Stimulated activated CD4-positive, alpha-beta T cell treated with anti-CD3 and anti-CD28 coated beads, Interleukin-15, amount 100 ng/mL, for 48 hours (primary cell): ENCODE measurements around the gene ANTXR1.
"Not testable (repeated sequence)": the region's sequence is repeated elsewhere in the genome, so short reads cannot be mapped to it uniquely, and the experiment has no call there.

Experiments used
- DNase-seq, 2 donors: peaks; one replicate each; pipeline ENCODE4 v3.0.0-alpha.2; 2020; ENCODE audit warnings: low read depth in 2 of 2

ANTXR1 gene

DNA sequence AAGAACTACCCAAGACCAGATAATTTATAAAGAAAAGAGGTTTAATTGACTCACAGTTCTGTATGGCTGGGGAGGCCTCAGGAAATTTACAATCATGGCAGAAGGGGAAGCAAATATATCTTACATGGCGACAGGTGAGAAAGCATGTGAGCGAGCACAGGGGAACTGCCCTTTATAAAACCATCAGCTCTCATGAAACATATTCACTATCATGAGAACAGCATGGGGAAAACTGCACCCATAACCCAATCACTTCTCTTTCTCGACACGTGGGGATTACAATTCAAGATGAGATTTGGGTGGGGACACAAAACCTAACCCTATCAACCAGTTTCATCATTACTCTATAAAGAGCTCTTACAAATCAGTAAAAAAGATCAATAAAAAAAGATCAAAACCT, 222.9 kb downstream of the ANTXR1 start:
- not testable (repeated sequence) for DNase-seq

DNA sequence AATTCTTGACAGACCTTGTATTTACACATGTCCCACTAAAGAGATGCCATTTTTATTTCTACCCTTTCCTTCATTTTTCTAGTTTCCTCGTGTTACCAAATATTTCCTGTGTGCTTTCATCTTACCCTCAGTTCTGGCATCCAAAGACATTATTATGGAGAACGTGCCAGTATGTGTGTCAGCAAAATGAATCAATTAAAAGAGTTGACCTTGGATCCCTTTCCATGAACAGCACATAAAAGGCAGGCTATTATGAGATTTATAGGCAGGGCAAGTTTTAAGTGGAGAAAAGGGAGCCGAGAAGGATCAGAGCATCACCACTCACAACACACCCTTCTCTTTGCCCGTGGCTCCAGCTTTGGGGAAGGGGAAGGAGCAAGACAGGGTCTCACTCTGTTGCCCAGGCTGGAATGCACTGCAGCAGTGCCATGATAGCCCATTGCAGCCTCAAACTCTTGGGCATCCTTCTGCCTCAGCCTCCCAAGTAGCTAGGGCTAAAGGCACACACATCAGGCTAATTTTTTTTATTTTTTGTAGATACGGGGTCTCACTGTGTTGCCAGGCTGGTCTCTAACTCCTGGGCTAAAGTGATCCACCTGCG, 224.2 kb downstream of the ANTXR1 start:
- no peak for DNase-seq

DNA sequence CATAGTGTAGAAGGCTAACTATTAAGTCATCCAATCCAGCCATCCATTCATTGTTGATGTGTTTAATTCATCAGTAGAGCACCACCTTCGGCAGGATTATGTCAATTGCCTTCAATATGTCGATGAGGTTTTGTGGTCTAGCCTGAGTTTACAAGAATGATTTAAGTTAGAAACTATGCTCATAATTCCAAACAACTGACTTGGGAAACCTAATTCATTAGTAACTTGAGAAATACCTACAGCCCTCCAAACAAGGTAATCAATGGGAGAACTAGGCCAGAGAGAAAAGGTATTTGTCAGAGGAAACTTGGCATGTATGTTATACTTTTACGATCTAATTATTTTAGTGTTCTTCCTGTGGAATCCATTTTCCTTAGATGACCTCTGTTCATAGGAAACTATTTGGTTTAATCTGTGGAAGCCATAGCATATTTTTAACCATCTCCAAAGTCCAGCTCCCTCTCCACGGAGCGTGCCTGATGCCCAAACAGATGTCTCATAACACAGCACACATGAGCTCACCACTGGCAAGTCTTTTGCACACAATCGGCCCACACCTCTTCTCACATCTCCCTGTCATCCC, 225.6 kb downstream of the ANTXR1 start:
- no peak for DNase-seq

DNA sequence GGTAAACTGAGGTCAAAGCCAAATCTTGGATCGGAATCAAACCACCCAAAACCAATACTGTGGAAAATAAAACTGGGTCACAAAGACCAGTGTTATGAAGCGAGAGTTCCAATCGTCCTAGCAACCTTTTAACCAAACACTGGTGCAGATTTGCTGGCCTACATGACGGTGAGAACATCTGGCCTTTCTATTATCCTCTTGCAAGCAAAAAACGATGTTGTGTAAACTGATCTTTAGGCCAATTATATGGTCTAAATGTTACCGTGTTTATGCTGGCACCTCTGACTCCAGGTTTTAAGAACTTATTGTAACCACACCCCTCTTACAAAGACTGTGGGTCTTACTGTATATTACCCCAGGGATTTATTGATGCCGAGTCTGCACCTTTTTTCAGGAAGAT, 228.1 kb downstream of the ANTXR1 start:
- DNase-seq: no peak

DNA sequence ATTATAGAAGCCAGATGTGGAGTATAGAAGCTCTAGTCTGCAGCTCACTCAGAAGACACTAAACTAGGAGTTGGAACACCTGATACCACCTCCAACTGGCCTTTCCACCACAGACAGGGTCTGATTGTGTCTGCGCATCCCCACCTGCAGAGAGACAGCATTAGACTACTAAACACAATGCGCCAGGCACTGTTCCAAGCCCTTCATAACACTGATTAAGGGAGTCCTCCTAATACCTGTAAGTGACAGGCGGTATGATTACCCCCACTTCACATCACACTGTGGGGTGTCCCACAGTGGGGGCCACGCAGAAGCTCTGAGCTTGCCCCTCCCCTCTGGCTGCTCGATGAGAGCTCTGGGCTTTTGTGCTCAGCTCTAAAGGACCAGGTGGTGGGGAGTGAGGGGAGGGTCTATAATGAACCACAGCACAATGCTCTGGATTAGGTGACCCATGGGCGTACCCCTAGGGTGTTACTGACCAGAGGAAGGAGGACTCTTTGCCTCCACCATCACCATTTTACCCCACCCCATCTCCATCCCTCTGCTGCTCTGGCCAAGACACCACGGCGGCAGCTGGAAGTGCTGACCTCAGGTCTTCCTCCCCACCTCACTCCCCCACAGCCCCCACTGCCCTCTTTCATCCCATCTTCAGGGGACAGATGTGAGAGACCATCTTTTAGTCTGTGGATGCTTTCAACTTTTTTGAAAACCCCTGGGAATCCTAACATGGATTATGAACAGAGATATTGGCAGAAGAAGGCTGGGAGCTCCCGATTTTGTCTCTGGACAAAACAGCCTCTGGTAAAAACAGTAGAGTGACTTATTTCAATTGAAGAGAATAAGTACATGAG, 228.9 kb downstream of the ANTXR1 start:
- DNase-seq: no peak

DNA sequence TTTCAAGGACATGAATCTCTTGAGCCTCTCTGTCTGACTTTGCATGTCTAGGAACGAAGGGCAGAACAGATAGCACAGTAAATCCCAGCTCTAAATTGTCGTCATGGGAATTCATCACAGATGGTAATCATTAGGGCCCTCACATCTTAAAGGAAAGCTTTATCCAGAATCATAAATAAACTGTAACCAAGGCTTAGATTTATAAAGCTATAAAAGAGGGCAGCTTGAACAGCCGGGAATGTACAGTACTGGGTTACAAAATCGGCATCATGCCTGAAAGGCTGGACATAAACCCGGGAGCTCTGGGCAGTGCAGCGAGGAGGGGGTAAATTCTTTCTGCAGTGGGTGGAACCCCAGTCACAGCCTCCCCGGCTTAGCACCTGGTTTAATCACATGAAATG, 229.7 kb downstream of the ANTXR1 start:
- no peak for DNase-seq

DNA sequence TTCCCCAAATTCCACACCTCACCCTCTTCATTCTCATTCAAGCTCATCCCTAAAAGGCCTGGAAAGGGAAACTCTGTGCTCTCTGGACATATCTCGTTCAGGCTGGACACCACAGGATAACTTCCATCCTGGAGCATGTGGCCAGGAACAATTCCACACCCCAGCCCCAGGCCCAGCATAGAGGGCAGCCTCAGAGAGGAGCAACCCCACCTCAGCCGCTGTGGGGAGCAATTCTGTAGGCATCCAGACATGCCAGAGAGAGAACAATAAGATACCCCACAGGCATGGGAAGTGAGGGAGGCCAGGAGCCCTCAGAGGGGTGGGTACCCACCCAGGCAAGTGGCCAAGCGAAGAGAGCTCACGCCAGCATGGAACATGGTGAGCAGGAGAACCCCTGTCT, 230.7 kb downstream of the ANTXR1 start:
- no peak for DNase-seq

DNA sequence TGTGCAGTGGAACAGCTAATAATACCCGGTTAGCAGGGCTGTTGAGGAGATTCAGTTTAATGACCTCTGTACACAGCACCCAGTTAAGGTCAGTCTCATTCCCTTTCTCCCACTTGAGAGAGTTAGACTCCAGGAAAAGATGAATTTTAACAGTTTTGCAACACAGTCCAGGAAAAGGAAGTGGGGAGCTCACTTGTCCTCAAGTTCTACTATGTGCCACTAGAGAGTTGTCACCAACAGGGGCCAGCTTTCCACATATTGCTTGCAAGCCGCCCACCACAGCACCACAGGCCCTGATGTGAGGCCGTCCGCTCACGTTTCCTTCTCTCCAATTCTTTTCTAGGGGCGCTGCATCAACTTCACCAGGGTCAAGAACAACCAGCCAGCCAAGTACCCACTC, 231.9 kb downstream of the ANTXR1 start:
- no peak for DNase-seq

DNA sequence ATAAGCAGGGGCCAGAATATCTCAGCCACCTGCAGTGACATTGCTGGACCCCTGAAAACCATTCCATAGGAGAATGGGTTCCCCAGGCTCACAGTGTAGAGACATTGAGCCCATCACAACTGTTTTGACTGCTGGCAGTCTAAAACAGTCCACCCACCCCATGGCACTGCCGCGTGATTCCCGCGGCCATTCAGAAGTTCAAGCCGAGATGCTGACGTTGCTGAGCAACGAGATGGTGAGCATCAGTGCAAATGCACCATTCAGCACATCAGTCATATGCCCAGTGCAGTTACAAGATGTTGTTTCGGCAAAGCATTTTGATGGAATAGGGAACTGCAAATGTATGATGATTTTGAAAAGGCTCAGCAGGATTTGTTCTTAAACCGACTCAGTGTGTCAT, 234.6 kb downstream of the ANTXR1 start:
- DNase-seq: no peak

DNA sequence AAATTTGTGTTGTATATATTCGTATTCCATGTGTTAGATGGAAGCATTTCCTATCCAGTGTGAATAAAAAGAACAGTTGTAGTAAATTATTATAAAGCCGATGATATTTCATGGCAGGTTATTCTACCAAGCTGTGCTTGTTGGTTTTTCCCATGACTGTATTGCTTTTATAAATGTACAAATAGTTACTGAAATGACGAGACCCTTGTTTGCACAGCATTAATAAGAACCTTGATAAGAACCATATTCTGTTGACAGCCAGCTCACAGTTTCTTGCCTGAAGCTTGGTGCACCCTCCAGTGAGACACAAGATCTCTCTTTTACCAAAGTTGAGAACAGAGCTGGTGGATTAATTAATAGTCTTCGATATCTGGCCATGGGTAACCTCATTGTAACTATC, 235.3 kb downstream of the ANTXR1 start:
- DNase-seq: no peak

DNA sequence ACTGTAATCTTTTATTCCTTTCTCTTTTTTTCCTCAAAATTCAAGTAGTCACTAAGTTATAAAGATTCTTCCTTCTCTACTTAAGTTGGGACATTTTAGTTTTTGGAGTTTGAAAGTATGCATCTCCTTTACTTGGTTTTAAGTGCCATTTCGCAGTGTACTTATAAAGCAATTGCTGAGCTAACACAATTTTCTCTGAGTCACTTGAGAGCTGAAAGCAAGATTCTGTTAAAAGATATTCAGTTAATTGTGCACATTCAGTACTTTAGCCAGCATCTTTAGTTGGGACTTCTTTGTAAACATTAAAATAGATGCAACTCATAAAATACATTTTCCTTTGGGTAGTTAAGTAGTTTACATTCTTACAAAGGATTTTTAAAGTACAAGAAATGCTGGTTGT, 238.0 kb downstream of the ANTXR1 start:
- DNase-seq: no peak

DNA sequence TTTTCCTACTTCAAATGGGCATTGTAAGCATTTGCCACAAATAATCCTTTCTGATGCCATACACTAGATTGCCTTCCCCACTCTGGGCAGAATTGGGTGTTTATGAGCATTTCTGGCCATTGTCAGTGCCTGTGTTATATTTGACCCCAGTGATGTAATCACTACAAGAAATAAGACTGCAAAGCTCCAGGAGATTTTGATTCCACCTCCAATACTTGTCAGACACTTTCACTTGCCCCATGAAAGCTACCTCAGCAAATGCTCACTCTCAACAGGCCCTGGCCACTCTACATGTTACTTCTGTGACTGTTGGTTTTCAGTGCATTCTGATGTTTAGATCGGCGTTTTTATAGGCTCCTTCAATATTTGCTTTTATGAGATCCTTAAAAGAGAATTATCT, 239.0 kb downstream of the ANTXR1 start:
- no peak for DNase-seq

DNA sequence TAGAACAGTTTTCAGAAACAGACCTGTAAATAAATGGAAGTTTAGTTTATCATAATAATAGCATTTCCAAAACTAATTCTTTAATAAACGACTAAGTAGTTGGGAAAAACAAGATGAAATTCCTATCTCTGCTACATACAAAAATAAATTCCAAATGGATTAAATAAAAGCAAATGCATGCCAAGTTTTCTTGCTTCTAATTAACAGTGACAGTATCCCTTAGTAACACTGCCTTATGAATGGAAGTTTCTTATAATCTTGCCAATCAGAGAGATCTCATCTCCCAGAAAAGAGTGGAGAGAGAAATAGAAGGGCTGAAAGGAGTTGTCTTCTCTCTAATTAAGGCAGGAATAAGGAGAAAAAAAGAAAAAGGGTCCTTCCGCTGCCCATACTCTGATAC, 240.1 kb downstream of the ANTXR1 start:
- DNase-seq: no peak

DNA sequence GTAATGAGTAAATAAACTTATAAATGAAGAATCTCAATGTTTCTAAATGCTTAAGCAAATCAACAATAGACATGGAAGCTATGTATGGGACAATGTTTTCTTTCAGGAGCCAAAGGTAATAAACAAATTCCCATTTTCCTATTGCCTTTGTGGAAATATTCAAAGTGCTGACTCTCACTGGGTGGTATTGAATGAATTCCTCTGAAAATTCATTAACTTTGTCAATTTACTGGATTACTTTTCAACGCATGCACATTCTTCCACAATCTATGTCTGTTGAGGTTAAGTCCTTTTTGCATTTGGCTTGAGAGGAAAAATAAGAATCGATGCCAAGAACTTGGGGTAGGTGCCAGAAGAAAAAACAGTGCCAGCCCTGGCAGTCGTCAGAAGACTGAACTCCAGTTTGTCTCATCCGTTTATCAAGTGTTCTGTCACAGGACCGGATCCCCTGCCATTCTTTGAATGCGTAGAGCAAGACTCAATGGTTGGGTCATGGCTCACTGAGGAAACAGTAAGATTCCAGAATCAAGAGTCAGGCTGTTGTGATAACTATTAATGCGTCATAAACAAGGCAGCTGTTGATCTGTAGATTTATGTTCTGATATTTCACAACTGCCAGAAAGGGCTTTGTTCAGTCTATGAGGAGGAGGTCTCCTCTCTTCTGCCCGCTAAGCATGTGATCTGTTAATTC, 240.8 kb downstream of the ANTXR1 start:
- DNase-seq: no peak

DNA sequence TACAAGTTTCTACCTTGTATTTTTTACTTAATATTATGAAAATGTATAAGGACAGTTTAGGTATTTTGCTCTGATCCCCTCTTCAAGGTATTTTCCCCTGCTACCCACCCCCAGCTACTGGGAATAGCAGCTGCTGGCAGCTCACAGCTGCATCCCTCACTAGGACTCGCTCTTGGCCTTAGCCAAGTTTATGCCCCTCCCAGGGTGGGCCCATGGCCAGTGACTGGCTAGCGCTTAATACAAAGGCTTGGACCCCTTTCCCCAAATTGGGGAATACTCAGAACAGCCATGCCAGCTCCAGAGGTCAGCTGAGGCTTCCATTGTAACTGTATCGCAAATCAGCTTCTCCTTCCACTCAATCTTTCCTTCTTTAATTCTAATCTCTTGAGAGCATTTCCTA, 242.8 kb downstream of the ANTXR1 start:
- DNase-seq: no peak

DNA sequence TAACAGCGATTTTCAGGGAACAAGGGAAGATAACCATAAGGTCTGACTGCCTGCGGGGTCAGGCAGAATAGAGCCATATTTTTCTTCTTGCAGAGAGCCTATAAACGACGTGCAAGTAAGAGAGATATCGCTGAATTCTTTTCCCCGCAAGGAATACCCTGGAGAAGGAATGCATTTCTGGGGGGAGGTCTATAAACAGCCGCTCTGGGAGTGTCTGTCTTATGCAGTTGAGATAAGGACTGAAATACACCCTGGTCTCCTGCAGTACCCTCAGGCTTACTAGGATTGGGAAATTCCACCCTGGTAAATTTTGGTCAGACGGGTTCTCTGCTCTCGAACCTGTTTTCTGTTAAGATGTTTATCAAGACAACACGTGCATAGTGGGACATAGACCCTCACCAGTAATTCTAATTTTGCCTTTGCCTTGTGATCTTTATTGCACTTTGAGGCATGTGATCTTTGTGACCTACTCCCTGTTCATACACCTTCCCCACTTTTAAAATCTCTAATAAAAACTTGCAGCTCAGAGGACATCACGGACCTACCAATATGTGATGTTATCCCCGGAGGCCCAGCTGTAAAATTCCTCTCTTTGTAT, 247.1 kb downstream of the ANTXR1 start:
- not testable (repeated sequence) for DNase-seq

DNA sequence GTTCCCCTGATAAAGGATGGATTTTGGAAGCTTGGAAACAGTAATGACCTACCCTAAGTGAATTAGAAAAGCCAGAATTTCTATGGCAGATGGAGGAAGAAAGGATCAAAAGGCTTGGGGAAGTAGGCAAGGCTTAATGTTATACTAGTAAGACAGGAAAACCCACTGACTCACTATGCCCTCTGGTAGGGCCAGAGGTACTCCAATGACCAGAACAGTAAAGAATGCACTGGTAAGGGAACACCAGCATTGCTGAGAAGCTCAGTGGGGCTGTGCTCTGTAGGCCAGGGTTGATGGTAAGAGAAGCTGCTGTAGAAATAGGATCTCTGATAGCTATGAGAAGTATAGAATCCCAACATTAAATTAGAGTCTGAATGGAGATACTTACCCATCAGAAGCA, 247.7 kb downstream of the ANTXR1 start:
- no peak for DNase-seq

DNA sequence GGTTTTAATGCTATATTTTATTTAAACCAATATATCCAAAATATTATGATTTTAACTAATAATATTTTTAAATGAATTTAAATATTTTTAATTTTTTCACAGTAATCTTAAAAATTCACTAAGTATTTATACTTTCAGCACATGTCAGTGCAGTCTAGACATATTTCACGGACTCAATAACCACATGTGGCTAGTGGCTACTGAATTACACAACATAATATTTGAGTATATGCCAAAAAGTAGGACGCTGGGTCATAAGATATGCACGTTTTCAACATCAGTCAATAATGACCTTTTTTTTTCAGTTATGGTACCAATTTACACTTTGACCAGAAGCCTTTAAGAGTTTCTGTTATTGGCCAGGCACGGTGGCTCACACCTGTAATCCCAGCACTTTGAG, 256.4 kb downstream of the ANTXR1 start:
- DNase-seq: no peak

DNA sequence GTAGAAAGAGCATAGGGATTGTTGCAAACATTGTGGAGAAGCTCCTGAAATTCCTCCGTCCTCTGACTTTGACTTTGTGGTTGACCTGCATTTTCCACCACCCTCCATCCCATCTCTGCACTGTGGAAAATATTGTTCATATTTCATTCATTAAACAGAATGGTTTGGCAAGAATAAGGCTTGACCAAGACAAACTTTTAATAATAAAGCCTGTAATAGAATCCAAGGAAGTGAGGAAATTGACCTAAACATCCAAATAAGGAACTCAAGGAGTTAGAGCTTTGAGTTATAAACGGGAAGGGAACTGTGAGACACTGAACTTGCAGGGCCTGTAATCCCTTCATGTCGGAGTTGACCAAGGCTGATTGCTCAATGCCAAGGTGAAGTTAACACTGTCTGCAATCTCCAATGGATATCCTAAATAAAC, 258.9 kb downstream of the ANTXR1 start:
- DNase-seq: no peak

DNA sequence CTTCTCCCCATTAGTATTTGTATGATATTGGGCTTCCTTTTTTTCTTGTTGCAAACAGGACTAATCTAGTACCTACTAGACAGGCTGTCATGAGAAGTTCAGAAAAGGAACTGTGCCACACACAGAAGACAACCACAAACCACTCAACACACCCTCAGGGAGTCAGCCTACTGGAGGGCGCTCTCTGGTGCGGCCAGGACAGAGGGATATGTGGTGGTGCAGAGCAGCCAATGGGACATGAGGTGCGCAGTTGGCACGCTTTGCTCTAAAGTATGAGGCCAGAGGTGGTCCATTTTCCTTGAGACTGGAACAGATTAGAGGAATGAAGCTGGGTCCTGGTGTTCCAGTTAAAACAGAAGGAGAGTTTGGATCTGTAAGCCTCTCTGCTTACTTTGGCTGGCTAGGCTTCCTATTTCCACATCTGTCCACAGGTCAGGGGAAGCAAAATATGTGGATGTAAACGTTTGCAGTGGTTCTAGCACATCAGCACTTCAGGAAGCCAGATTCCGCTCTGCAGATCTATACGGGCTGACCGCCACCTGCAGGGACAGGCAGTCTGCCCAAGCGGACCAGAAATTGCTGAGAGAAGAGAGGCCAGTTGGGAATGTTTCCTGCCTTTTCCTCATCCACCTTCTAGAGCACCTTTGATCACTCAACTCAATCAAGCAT, 260.0 kb downstream of the ANTXR1 start:
- DNase-seq: no peak

DNA sequence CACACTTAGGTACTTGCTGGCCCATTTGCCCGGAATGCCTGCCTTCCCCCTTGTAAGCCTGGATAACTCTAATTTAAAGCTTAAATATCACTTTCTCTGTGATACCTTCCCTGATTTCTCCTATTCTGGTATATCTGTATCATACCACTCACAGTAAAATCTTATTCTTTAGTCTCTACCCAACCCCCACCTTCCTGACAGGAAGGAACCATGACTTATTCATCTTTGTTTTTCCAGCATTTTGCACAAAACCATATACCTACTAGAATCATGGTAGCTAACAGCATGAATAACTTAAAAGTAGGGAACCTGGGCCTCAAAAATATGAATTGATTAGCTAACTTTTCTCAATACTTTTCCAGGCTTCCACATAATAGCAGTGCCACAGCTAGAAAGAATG, 262.5 kb downstream of the ANTXR1 start:
- no peak for DNase-seq

DNA sequence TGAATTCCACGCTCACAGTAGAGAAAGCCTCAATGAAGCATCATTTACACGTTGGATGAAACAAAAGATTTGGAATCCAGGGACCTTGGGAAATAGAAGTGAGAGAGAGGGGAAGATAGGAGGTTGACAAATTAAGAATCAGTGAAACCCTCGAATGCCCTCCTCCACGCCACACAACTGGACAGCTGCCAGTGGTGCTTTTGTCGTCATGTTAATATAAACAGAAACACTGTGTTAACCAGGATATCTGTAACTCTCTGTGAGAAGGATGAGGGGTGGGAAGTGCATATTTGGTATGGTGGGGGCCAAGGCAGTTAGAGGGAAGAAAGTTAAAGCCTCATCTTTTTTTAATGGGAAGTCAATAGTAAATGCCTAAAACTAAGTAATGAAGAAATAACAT, 265.4 kb downstream of the ANTXR1 start:
- no peak for DNase-seq
